PC-9 (cell line): ENCODE data around the gene CCDC107.

Experiments
- CTCF ChIP-seq: fragments of 200-600 bp; sonication (generic); conservative IDR thresholded peaks from 2 replicates; pipeline ENCODE4 v1.6.1; 2017; ENCODE audit warnings: mixed run types, antibody characterized with exemption, mild to moderate bottlenecking, moderate library complexity
- EZH2 ChIP-seq: fragments of 200-600 bp; sonication (generic); IDR thresholded peaks from 2 replicates; pipeline ENCODE4 v1.8.0; 2017; ENCODE audit warnings: antibody characterized with exemption, low read depth

- TF ChIP-seq CTCF: no peak
- TF ChIP-seq EZH2: no peak
Measured at GRCh38 chr9:35627575-35627974, 30.5 kb upstream of the CCDC107 start.
